Panc1 (cell line): ENCODE measurements around the gene UACA. TPM values are rescaled to one million over a fixed set of nuclear protein-coding genes. Genes with fewer than 3 reads are reported as not detected.
A peak's percentile ranks its signal among the peaks of the same experiment; 100 is the strongest.

Source experiments
- ATAC-seq: fragments of 200-7000 bp; cut with Tn5 transposase; 2 replicates; pipeline ENCODE4 v1.9.1; 2020; ENCODE audit warnings: mild to moderate bottlenecking, moderate library complexity
- BruUV-seq: library from RNA; stranded (reverse); fragments of 400-500 nt; replicated peaks from 2 replicates; lab custom pipeline; 2021; lab: Mats Ljungman, UMichigan
- CTCF ChIA-PET: fragments of 300-600 bp; sonication (Branson Sonifier 250); formaldehyde crosslinking; loops from one replicate; lab custom pipeline; 2022; ENCODE audit warnings: antibody characterized with exemption; lab: Charles Lee
- POLR2A ChIA-PET: fragments of 300-600 bp; sonication (Branson Sonifier 250); formaldehyde crosslinking; loops from one replicate; lab custom pipeline; 2022; ENCODE audit warnings: antibody characterized with exemption; lab: Charles Lee
- DNase-seq: peaks from one replicate; pipeline ENCODE4 v3.0.0-alpha.2; 2010; ENCODE audit warnings: low read depth, low spot score
- H3K27ac ChIP-seq: 2 replicates; pipeline ENCODE4 v1.5.1; 2011; ENCODE audit warnings: mild to moderate bottlenecking, low read length, inconsistent platforms
- H3K27me3 ChIP-seq: fragments of 200-500 bp; sonication (Bioruptor generic); 2 replicates; pipeline ENCODE4 v1.6.0; 2014; ENCODE audit warnings: low read length, inconsistent platforms; ENCODE audit not compliant: control insufficient read depth, insufficient read depth
- H3K36me3 ChIP-seq: fragments of 200-500 bp; sonication (Bioruptor generic); 2 replicates; pipeline ENCODE4 v1.5.1; 2014; ENCODE audit warnings: inconsistent platforms, mild to moderate bottlenecking, low read length, moderate library complexity; ENCODE audit not compliant: control insufficient read depth, insufficient read depth
- H3K4me1 ChIP-seq: 2 replicates; pipeline ENCODE4 v1.5.1; 2011; ENCODE audit warnings: inconsistent platforms, mild to moderate bottlenecking, low read length, moderate library complexity; ENCODE audit not compliant: control insufficient read depth, insufficient read depth
- H3K4me3 ChIP-seq, 2 experiments: 2 replicates each; pipeline ENCODE4 v1.5.1; 2011 to 2012; ENCODE audit warnings: low read depth in 2 of 2, low read length in 2 of 2, mild to moderate bottlenecking in 2 of 2, inconsistent platforms in 1 of 2, moderate library complexity in 1 of 2
- H3K9me3 ChIP-seq: fragments of 200-500 bp; sonication (Bioruptor generic); 2 replicates; pipeline ENCODE4 v1.5.1; 2014; ENCODE audit warnings: low read depth, mild to moderate bottlenecking, inconsistent platforms, low read length, moderate library complexity; ENCODE audit not compliant: control insufficient read depth, insufficient read depth
- POLR2AphosphoS5 ChIP-seq: IDR thresholded peaks from 2 replicates; pipeline ENCODE4 v1.6.1; 2012; ENCODE audit warnings: mild to moderate bottlenecking, low read depth, low read length, moderate library complexity
- SIN3A ChIP-seq: IDR thresholded peaks from 2 replicates; pipeline ENCODE4 v1.6.1; 2012; ENCODE audit warnings: low read depth, mild to moderate bottlenecking, low read length, moderate library complexity, borderline replicate concordance; ENCODE audit not compliant: insufficient read depth
- TCF7L2 ChIP-seq: IDR thresholded peaks from 2 replicates; pipeline ENCODE4 v1.6.1; 2011; ENCODE audit warnings: mild to moderate bottlenecking, low read depth, low read length, inconsistent platforms
- in situ Hi-C: cut with HindIII; loops from 2 replicates; pipeline ENCODE4 v1.10.0; 2016; ENCODE audit warnings: low sequenced_read_pairs, low pct_unique_long_range_greater_than_20kb
- intact Hi-C: fragments of 100-400 bp; cut with micrococcal nuclease; formaldehyde crosslinking; loops from one replicate; pipeline ENCODE4 v1.10.0; 2022; ENCODE audit not compliant: unreplicated experiment
- total RNA-seq: library from RNA; stranded (reverse); gene quantifications from one replicate; pipeline ENCODE4 v1.2.1, GENCODE V29; 2021; ENCODE audit not compliant: unreplicated experiment
- TF ChIP-seq, protein P1 (sequence below): fragments of 450-650 bp; IDR thresholded peaks from 2 replicates; pipeline ENCODE4 v1.5.1; 2017; ENCODE audit warnings: mild to moderate bottlenecking
- TF ChIP-seq, protein P2 (sequence below), 2 experiments: IDR thresholded peaks; 2 replicates each; pipeline ENCODE4 v1.6.1; 2011 to 2012; ENCODE audit warnings: low read depth in 2 of 2, control low read depth in 1 of 2, low read length in 1 of 2, mild to moderate bottlenecking in 1 of 2, moderate library complexity in 1 of 2; ENCODE audit not compliant: insufficient read depth in 1 of 2

UACA gene
- total RNA-seq, 1 experiment from 2014 or later = 303 TPM

DNA sequence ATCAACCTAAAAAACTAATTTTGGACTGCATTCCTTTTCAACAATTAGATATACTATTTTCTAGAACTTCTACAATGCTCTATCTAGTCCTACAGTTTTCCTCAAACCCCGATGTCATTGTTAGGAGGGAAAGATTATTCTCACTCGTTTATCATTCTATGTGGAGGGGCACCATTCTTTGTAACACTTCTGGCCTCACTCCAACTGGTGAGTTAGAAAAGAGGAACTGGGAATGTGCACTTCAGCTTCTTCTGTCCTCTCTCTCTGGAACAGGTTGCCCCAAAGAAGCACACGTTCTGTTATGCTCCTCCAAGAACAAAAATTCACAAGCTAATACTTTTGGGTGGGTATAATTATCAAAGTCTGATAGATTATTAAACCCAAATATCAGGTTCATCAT lies 137.9 kb downstream of the UACA start:
- H3K27ac ChIP-seq = no peak overlapping the region
- in situ Hi-C loops (no loop called here), intact Hi-C loops (no loop called here)
- POLR2A ChIA-PET = no interaction called here
- TF ChIP-seq, protein P1, sequence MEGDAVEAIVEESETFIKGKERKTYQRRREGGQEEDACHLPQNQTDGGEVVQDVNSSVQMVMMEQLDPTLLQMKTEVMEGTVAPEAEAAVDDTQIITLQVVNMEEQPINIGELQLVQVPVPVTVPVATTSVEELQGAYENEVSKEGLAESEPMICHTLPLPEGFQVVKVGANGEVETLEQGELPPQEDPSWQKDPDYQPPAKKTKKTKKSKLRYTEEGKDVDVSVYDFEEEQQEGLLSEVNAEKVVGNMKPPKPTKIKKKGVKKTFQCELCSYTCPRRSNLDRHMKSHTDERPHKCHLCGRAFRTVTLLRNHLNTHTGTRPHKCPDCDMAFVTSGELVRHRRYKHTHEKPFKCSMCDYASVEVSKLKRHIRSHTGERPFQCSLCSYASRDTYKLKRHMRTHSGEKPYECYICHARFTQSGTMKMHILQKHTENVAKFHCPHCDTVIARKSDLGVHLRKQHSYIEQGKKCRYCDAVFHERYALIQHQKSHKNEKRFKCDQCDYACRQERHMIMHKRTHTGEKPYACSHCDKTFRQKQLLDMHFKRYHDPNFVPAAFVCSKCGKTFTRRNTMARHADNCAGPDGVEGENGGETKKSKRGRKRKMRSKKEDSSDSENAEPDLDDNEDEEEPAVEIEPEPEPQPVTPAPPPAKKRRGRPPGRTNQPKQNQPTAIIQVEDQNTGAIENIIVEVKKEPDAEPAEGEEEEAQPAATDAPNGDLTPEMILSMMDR = no peak
- TF ChIP-seq TCF7L2 = no peak
- no peak for TF ChIP-seq SIN3A
- TF ChIP-seq, protein P2, sequence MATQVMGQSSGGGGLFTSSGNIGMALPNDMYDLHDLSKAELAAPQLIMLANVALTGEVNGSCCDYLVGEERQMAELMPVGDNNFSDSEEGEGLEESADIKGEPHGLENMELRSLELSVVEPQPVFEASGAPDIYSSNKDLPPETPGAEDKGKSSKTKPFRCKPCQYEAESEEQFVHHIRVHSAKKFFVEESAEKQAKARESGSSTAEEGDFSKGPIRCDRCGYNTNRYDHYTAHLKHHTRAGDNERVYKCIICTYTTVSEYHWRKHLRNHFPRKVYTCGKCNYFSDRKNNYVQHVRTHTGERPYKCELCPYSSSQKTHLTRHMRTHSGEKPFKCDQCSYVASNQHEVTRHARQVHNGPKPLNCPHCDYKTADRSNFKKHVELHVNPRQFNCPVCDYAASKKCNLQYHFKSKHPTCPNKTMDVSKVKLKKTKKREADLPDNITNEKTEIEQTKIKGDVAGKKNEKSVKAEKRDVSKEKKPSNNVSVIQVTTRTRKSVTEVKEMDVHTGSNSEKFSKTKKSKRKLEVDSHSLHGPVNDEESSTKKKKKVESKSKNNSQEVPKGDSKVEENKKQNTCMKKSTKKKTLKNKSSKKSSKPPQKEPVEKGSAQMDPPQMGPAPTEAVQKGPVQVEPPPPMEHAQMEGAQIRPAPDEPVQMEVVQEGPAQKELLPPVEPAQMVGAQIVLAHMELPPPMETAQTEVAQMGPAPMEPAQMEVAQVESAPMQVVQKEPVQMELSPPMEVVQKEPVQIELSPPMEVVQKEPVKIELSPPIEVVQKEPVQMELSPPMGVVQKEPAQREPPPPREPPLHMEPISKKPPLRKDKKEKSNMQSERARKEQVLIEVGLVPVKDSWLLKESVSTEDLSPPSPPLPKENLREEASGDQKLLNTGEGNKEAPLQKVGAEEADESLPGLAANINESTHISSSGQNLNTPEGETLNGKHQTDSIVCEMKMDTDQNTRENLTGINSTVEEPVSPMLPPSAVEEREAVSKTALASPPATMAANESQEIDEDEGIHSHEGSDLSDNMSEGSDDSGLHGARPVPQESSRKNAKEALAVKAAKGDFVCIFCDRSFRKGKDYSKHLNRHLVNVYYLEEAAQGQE (IDR thresholded peaks at IDR 0.05; ENCODE audit: insufficient read depth in 1 of 2, low read depth in 2 of 2, low read length in 1 of 2) = no peak
- TF ChIP-seq POLR2AphosphoS5 = no peak
- peaks cover 11% of the 10 kb centered on the region; the same call in 1 of the 2 replicates for H3K9me3 ChIP-seq
- CTCF ChIA-PET = no interaction called here
- no TSS peak for BruUV-seq
- no peak overlapping the region for H3K4me3 ChIP-seq
- H3K4me1 ChIP-seq = no peaks in the 10 kb centered on the region
- no peak for DNase-seq
- no peaks in the 10 kb centered on the region for H3K36me3 ChIP-seq
- H3K27me3 ChIP-seq = no peaks in the 10 kb centered on the region
- no peak for ATAC-seq

DNA sequence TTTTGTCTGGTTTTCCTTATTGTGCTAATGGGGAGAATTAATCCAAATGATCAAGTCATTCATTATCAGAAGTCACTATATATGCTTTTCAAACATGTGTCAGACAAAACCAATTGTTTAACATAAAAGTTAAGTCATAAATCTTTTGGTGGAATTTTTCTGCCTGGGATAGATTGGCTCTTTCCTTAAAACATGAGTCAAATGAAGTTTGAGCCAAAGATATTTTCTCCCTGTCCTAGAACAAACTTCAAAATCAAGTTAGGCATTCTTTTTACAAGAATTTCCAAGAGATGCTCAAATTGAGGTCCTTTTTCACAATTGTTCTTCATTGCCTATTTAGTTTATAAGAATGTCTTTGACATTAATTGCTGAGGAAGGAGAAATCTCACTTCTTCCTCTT lies 138.3 kb downstream of the UACA start:
- no peak for ATAC-seq
- TF ChIP-seq, protein P2 (IDR thresholded peaks at IDR 0.05; ENCODE audit: insufficient read depth in 1 of 2, low read depth in 2 of 2, low read length in 1 of 2) = no peak
- no peak for TF ChIP-seq SIN3A
- TF ChIP-seq, protein P1 = no peak
- TF ChIP-seq TCF7L2 = no peak
- TF ChIP-seq POLR2AphosphoS5 = no peak
- no peak overlapping the region for H3K4me3 ChIP-seq
- H3K27ac ChIP-seq = no peak overlapping the region
- intact Hi-C loops = no loop called here
- CTCF ChIA-PET = no interaction called here
- H3K27me3 ChIP-seq = no peaks in the 10 kb centered on the region
- in situ Hi-C loops = no loop called here
- POLR2A ChIA-PET = no interaction called here
- H3K36me3 ChIP-seq = no peaks in the 10 kb centered on the region
- no peaks in the 10 kb centered on the region for H3K4me1 ChIP-seq
- TSS peak; percentile 42 for BruUV-seq
- H3K9me3 ChIP-seq = peaks cover 11% of the 10 kb centered on the region; the same call in 1 of the 2 replicates
- DNase-seq = no peak
